GM12875 (cell line): Measurements from ENCODE around the gene CAPSL.

Source experiments
- H3K4me3 ChIP-seq: one replicate; pipeline ENCODE4 v1.5.1; 2011; ENCODE audit warnings: low read depth, low read length, control low read depth
- CTCF ChIP-seq: IDR thresholded peaks from 2 replicates; pipeline ENCODE4 v1.5.1; 2011; ENCODE audit warnings: low read depth, mild to moderate bottlenecking, control low read depth, inconsistent platforms, low read length, moderate library complexity, borderline replicate concordance; ENCODE audit not compliant: insufficient read depth

CAPSL gene

GRCh38 chr5:35963381-35963843, 25.0 kb upstream of the CAPSL start:
- peak; percentile 24; the same call in 1 of the 2 replicates for TF ChIP-seq CTCF
- H3K4me3 ChIP-seq = no peak overlapping the region

GRCh38 chr5:35960328-35960727, 21.9 kb upstream of the CAPSL start:
- no peak overlapping the region for H3K4me3 ChIP-seq
- TF ChIP-seq CTCF = no peak

- no peak overlapping the region for H3K4me3 ChIP-seq
- TF ChIP-seq CTCF = no peak
Observed at GRCh38 chr5:35956429-35956828, 18.0 kb upstream of the CAPSL start.

- no peak overlapping the region for H3K4me3 ChIP-seq
- TF ChIP-seq CTCF = no peak
Observed at GRCh38 chr5:35954175-35954574, 15.8 kb upstream of the CAPSL start.

- TF ChIP-seq CTCF = no peak
Observed at GRCh38 chr5:35947085-35947484, 8.7 kb upstream of the CAPSL start.

GRCh38 chr5:35939639-35940038, 1.2 kb upstream of the CAPSL start:
- TF ChIP-seq CTCF = no peak
- no peak overlapping the region for H3K4me3 ChIP-seq

More at GRCh38 chr5:35947085-35947484, 8.7 kb upstream of the CAPSL start:
- no peak overlapping the region for H3K4me3 ChIP-seq

GRCh38 chr5:35926389-35927051, 11.9 kb downstream of the CAPSL start:
- no peak overlapping the region for H3K4me3 ChIP-seq
- peak; percentile 72 for TF ChIP-seq CTCF
